GM19099 (cell line): Measurements from ENCODE around the gene UBE2I.

ENCODE experiments used
- POLR2A ChIP-seq: IDR thresholded peaks from 3 replicates; pipeline ENCODE4 v1.6.1; 2011; ENCODE audit warnings: low read depth; ENCODE audit not compliant: insufficient read length; ENCODE audit errors: extremely low read depth

UBE2I gene

DNA sequence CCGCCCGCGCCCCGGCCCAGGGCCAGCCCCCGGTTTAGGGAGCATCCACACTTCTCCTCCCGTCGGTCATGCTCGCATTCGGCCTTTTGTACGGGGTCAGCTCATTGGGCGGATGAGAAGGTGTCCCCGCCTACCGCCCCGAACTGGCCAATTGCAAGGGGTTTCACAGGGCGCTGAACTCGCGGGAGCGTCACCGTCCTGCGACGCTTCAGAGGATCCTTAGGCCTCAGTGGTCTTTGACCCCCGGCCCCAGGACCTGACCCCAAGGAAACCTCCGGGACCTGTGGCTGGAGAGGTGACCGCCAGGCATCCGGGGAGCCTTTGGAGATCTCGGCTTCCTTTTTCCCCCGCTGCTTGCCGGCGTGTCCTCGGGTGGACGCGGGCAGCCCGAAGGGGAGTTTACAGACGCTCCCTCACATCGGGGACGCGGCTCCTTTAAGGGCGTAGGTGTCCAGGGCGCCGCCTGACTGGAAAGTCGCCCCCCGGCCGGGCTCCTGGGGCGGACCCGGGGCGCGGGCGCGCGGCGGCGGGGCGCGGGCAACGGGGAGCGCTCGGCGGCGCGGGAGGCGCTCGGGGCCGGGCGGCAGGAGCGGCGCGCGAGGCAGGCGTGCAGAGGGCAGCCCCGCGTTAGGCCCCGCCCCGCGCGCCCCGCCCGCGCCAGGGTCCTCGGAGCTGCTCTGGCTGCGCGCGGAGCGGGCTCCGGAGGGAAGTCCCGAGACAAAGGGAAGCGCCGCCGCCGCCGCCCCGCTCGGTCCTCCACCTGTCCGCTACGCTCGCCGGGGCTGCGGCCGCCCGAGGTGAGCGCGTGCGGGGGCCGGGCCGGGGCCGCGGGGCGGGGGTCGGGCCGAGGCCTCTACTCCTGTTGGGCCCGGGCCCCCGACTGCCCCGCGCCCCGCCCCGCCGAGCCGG, at the start of gene UBE2I:
Gene UBE2I (plus strand): TSS at position 660 of the 909 bp plus-strand sequence. CDS start 4,395 bp downstream, outside the sequence.
- TF ChIP-seq POLR2A = peak; percentile 85

DNA sequence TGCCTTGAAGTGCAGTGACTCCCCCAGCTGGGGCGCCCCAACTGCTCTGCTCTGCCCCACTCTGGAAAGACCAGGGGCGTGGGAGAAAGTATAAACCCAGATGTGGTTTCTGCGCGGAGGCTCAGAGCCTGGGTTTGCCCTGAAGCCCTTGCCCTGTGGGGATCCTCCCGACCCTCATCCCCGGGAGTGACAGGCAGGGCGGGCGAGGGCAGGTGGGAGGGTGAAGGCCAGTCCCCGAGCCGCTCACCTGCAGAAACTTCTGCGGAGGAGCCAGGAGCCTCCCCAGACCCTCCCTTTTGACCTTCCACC, 49.7 kb upstream of the UBE2I start:
- no peak for TF ChIP-seq POLR2A

GRCh38 chr16:1260101-1260680, 49.2 kb upstream of the UBE2I start:
- TF ChIP-seq POLR2A = no peak

DNA sequence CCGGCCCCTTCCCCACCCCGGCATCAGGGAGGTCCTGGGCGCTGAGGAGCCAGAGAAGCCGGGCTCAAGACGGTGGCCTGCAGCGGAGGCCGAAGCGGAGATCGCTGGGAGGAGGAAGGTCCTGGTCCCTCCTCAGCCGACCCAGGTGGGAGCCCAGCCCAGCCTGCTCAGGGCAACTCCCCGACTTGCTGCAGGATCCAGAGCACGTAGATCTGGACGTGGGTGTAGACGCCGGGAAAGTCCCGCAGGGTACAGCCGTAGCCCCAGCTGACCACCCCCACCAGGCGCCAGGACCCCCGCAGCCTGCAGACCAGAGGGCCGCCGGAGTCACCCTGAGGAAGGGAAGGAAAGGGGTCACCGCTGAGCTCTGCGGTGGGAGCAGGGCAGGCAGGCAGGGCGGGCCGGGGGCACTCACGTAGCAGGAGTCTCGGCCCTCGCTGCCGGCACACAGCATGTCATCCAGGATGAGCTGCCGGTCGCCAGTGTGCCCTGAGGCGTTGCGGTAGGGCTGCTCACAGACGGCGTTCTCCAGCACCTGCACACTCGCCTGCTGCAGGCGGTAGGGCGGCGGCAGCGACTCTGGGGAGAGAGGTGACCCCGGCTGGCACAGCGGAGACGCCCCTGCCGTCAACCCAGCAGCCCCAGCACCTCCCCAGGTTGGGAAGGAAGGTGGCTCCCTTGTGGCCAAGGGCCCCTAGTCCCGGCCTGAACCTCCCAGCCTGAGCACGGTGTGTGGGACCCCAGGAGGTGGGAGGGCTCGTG, 48.1 kb upstream of the UBE2I start:
- TF ChIP-seq POLR2A = no peak

DNA sequence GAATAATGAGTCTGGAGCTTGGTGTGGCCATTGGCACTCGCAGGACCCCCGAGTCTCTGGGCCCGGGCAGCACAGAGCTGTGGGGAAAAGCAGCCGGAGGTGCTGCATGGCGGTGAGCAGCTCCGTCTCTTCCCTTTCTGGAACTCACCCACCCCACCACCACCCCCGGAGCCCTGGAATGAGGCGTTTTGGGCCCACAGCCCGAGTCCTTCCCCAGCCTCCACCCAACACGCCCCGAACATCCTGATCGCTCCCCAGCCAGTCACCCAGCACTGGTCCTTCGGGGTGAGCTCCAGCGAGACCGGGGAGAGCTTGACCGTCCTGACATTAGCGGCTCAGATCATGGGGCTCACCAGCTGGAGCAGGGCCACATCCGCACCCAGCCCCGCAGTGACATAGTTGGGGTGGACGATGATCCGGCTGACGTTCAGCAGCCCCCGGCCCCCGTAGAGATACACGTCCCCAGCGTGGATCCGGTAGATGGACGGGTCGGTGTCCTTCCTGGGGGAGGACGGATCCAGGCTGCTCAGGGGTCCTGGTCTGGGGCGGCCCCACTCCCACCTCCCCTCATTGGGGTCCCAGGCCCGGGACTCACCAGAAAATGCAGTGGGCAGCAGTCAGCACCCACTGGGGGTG, 47.1 kb upstream of the UBE2I start:
- TF ChIP-seq POLR2A = no peak

GRCh38 chr16:1262846-1263221, 46.6 kb upstream of the UBE2I start:
- no peak for TF ChIP-seq POLR2A

DNA sequence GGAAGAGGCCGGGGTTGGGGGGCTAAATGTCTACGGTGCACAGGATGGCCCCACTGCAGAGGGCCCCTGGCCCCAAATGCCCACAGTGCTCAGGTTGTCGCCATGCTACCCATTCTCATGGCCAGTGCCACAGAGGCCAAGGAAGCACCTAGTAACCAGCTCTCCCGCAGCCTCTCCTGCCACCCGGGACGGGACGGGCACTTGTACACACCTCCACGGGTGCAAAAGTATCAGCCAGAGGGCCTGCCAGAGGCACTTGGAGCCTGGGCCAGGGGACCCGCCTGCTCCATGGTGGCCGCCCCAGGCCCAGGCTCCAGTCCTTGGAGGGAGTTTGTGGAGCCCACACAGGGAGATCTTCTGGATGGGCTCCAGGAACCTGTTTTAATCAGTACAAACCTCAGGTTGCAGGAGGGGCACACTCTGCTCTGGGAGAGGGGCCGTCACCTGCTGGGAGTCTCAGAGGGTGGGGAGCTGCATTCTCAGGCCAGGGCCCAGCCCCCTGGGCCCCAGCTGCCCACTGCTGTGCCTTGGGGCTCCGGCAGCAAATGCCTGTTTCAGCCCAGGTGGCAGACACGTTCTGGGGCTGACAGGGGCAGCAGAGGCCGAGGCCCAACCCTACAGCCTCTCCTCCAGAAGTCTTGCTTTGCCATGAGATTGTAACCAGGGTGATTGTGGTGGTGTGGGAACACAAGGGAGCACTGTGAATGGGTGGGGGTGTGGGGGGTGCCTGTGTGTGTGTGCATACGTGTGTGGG, 45.7 kb upstream of the UBE2I start:
- TF ChIP-seq POLR2A = no peak

GRCh38 chr16:1264345-1265089, 44.9 kb upstream of the UBE2I start:
- no peak for TF ChIP-seq POLR2A

DNA sequence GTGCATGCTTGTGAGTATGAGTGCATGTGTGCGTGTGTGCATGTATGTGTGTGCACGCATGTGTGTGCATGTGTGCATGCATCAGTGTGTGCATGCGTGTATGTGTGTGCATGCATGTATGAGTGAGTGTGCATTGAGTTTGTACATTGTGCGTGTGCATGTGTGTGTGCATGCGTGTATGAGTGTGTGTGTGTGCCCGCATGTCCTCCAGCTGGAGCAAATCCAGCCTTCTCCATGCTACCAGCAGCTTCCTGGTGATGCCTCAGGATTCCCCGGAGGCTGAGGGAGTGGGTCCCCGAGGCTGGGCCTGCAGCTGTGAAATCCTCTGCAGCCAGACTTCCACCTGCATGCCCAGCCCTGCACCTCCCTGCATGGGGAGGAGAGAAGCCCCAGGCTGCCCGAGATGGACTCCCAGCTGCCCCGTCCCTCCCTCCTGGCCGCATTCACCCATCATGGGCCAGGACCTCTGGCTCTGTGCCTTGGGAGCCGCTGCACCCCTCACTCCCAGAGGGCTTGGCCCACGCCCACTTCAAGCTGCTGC, 44.3 kb upstream of the UBE2I start:
- no peak for TF ChIP-seq POLR2A

DNA sequence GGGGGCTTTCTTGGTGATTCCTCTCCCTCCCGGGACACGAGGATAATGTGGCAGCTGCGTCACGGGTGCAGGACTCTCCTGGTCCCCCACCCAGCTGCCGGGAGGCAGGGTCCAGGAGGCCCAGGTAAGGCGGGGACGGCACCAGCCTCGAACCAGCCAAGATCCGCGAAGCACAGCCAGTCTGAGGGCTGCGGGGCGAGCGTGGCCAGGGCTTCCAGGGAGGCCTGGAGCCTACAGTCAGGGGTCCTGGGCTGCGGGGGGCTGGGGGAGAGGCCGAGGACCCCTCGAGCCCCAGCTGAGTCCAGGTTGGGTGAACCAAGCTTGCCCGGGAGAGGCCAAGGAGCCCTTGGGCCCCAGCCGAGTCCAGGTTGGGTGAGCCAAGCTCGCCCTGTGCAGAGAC, 43.6 kb upstream of the UBE2I start:
- no peak for TF ChIP-seq POLR2A

GRCh38 chr16:1271380-1271723, 38.1 kb upstream of the UBE2I start:
- TF ChIP-seq POLR2A = no peak

GRCh38 chr16:1272453-1273198, 36.8 kb upstream of the UBE2I start:
- no peak for TF ChIP-seq POLR2A

DNA sequence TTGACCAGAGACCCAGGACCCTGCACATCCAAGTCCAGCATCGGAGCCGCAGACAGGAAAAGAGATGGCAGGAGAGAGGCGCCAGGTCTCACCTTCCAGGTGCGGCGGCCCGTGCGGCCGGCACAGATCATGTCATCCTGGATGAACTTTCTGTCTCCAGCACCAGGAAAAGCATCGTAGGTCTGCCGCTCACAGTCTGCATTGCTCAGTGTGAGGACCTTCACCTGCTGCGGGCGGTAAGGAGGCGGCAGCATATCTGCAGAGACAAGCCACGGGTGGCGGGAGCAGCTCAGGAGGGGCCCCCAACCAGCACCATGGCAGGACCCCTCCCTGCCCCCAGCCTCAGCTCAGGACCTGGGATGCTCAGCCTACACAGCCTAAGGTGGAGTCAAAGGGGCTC, 35.6 kb upstream of the UBE2I start:
- TF ChIP-seq POLR2A = no peak
